Stomach (tissue), 9 donors: ENCODE results near the gene BCL6. TPM values are rescaled to one million over a fixed set of nuclear protein-coding genes. Genes with fewer than 3 reads are reported as not detected.

Source experiments
- DNase-seq, 2 donors: peaks; one replicate each; pipeline versions ENCODE4 v3.0.0 to v3.0.0-alpha.2; 2013 to 2019
- H3K27ac ChIP-seq, 5 donors: fragments of 200-600 bp in 4 of 5; sonication (generic) in 4 of 5; one replicate each; pipeline ENCODE4 v1.5.1; 2013 to 2019; ENCODE audit warnings: mild to moderate bottlenecking in 1 of 5, moderate library complexity in 1 of 5
- H3K27me3 ChIP-seq, 3 donors: fragments of 200-600 bp; sonication (generic); one replicate each; pipeline ENCODE4 v1.5.1; 2017 to 2019; ENCODE audit warnings: mixed run types in 1 of 3
- H3K36me3 ChIP-seq, 4 donors: fragments of 200-600 bp; sonication (generic); 1 replicate in 3 of 4; 2 replicates in 1 of 4; pipeline ENCODE4 v1.5.1; 2016 to 2019
- H3K4me1 ChIP-seq, 4 donors: fragments of 200-600 bp; sonication (generic); one replicate each; pipeline ENCODE4 v1.5.1; 2016 to 2019
- H3K4me3 ChIP-seq, 4 donors: fragments of 200-600 bp; sonication (generic) in 3 of 4; one replicate each; pipeline ENCODE4 v1.5.1; 2016 to 2019; ENCODE audit warnings: mild to moderate bottlenecking in 1 of 4
- H3K9me3 ChIP-seq, 4 donors: fragments of 200-600 bp; sonication (generic); one replicate each; pipeline ENCODE4 v1.5.1; 2016 to 2019
- EP300 ChIP-seq: sonication (generic); formaldehyde crosslinking; IDR thresholded peaks from one replicate; pipeline ENCODE4 v1.6.1; 2017; ENCODE audit warnings: antibody characterized with exemption
- POLR2A ChIP-seq, 4 donors: fragments of 450-650 bp; IDR thresholded peaks; one replicate each; pipeline ENCODE4 v1.6.1; 2016; ENCODE audit warnings: antibody characterized with exemption in 4 of 4, control low read depth in 2 of 4, mild to moderate bottlenecking in 1 of 4, moderate library complexity in 1 of 4
- POLR2AphosphoS5 ChIP-seq, 3 donors: sonication (generic); formaldehyde crosslinking; IDR thresholded peaks; one replicate each; pipeline ENCODE4 v1.6.1; 2016; ENCODE audit warnings: antibody characterized with exemption in 3 of 3
- WGBS, 5 donors: extraction: QIAGEN DNeasy Blood & Tissue Kit in 3 of 5; methylation state at CpG; one replicate each; pipeline versions ENCODE4 v1.1.5 to v1.1.7; 2013 to 2018; 5-methylcytosine and 5-hydroxymethylcytosine counted together
- intact Hi-C: fragments of 100-400 bp; cut with DNase I; formaldehyde crosslinking; loops from one replicate; pipeline ENCODE4 v1.15.1; 2023; ENCODE audit warnings: low total_unique reads
- polyA plus RNA-seq, 3 donors: library from polyadenylated mRNA; stranded (reverse); fragments of 200-250 nt; gene quantifications; one replicate each; pipeline ENCODE4 v1.2.3, GENCODE V29; 2013
- total RNA-seq, 5 donors: library from RNA; depleted of rRNA; stranded (reverse); fragments of >200 nt; gene quantifications; one replicate each; pipeline versions ENCODE4 v1.1.0 to v1.2.3, GENCODE V29; 2014 to 2016
- TF ChIP-seq, protein P1 (sequence below), 7 experiments: fragments of 450-650 bp in 4 of 7; fragments of 200-600 bp in 3 of 7; sonication (generic) in 3 of 7; IDR thresholded peaks; one replicate each; pipeline ENCODE4 v1.5.1; 2016 to 2019; ENCODE audit warnings: antibody characterized with exemption in 7 of 7, control low read depth in 2 of 7, mild to moderate bottlenecking in 1 of 7
- donor health status: healthy with polysubstance abuse.
- donor health status: Bipolar disorder and iron deficiency.
- donor health status: healthy.

The BCL6 gene
- total and polyA plus RNA-seq, 8 donors, result 11.1 to 112 (median 37.7) TPM

DNA sequence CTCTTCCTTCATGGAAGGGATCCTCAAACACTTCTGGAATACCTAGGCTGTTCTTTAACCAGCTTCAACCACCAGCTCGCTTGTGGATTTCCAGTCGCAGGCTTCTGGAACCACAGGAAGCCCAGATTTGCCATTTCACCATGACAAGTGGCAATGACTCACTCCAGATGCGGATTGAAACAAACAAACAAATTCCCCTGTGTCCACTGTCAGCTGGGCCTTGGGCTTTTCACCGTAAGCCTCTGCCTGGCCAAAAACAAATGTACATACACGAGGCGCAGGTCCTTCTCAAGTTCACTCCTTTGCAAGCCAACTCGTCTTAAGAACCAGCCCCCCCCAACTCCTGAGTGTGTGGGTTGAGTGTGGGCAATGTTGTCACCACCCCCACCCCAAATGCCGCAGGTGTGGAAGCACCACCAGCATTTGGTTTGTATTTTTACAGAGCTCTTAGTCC lies 8.8 kb downstream of the BCL6 start:
- H3K36me3 ChIP-seq, result peaks cover 17 to 32% (median 31%) of the 10 kb centered on the region in 4 donors
- H3K4me1 ChIP-seq, result peaks cover 15 to 49% (median 44%) of the 10 kb centered on the region in 4 donors
- no peaks in the 10 kb centered on the region for H3K9me3 ChIP-seq
- peak overlapping the region in 4 of 5 donors; percentile 93 to 100 (median 98) for H3K27ac ChIP-seq
- 62 to 84% (median 81%) methylated on average over 8 of the region's 8 CpGs for WGBS, 5 donors
- TF ChIP-seq, protein P1, sequence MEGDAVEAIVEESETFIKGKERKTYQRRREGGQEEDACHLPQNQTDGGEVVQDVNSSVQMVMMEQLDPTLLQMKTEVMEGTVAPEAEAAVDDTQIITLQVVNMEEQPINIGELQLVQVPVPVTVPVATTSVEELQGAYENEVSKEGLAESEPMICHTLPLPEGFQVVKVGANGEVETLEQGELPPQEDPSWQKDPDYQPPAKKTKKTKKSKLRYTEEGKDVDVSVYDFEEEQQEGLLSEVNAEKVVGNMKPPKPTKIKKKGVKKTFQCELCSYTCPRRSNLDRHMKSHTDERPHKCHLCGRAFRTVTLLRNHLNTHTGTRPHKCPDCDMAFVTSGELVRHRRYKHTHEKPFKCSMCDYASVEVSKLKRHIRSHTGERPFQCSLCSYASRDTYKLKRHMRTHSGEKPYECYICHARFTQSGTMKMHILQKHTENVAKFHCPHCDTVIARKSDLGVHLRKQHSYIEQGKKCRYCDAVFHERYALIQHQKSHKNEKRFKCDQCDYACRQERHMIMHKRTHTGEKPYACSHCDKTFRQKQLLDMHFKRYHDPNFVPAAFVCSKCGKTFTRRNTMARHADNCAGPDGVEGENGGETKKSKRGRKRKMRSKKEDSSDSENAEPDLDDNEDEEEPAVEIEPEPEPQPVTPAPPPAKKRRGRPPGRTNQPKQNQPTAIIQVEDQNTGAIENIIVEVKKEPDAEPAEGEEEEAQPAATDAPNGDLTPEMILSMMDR (IDR thresholded peaks at IDR 0.05), result no peak
- no peak for TF ChIP-seq EP300
- TF ChIP-seq POLR2A (IDR thresholded peaks at IDR 0.05), result no peak
- TF ChIP-seq POLR2AphosphoS5 (IDR thresholded peaks at IDR 0.05), result peak in 2 of 3 donors; percentile 36 to 42
- no peaks in the 10 kb centered on the region for H3K27me3 ChIP-seq
- DNase-seq, result peak in 1 of 2 donors; percentile 35
- H3K4me3 ChIP-seq, result peak overlapping the region in 2 of 4 donors; percentile 57 to 63
- intact Hi-C loops, result loop anchor here (5.0 to 10.0 kb wide), 2 partner anchors 1208 to 1226 kb away; no protein-coding TSS in a partner anchor

DNA sequence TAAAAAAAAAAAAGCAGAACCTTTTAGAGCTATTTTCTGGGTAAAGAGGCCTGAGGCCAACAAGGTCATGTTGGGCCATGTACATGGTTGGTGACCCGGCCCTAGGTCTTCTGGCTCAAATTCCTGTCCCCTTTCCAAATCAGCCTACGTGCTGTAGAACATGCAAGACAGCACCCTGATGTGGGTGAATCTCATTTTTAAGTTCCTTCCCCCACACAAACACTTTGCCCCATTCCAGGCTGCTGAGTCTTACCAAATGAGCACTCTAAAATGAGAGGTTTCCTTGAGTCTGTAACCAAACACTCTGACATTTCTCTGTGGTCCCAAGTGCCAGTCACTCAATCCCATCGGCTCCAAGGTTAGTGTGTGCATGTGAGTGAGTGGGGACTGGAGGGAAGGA lies 9.4 kb downstream of the BCL6 start:
- intact Hi-C loops, result loop anchor here (5.0 to 10.0 kb wide), 2 partner anchors 1209 to 1226 kb away; no protein-coding TSS in a partner anchor
- peak overlapping the region in 4 of 5 donors; percentile 93 to 100 (median 98) for H3K27ac ChIP-seq
- 65 to 89% (median 78%) methylated on average over 3 of the region's 3 CpGs for WGBS, 5 donors
- peaks cover 15 to 48% (median 39%) of the 10 kb centered on the region in 4 donors for H3K4me1 ChIP-seq
- H3K27me3 ChIP-seq, result no peaks in the 10 kb centered on the region
- TF ChIP-seq, protein P1 (IDR thresholded peaks at IDR 0.05), result no peak
- no peak for TF ChIP-seq POLR2A (IDR thresholded peaks at IDR 0.05)
- TF ChIP-seq EP300, result no peak
- no peak for TF ChIP-seq POLR2AphosphoS5 (IDR thresholded peaks at IDR 0.05)
- no peaks in the 10 kb centered on the region for H3K9me3 ChIP-seq
- H3K36me3 ChIP-seq, result peaks cover 23 to 38% (median 37%) of the 10 kb centered on the region in 4 donors
- peak overlapping the region in 1 of 4 donors; percentile 57 for H3K4me3 ChIP-seq
- no peak for DNase-seq

DNA sequence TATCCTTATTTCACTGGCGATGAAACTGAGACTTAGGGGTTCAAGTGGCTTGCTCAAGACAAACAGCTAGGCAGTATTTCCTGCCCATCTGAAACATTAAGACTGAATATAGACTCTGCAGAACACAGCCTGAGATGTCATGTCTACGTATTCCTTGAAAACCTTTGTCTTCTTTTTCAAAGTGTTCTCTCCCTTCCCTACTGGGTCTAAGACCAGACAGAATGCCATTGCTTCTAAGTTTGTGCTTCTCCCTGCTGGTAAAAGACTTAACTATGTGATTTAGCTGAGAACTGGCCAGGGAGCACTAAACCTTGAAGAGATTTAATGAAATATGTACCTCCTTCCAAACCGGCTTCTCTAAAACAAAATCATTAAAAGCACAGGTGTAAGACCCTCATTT lies 9.9 kb downstream of the BCL6 start:
- H3K9me3 ChIP-seq, result no peaks in the 10 kb centered on the region
- peaks cover 15 to 43% (median 35%) of the 10 kb centered on the region in 4 donors for H3K4me1 ChIP-seq
- DNase-seq, result no peak
- H3K27ac ChIP-seq, result peak overlapping the region in 4 of 5 donors; percentile 93 to 100 (median 98)
- TF ChIP-seq POLR2A (IDR thresholded peaks at IDR 0.05) (no peak), POLR2AphosphoS5 (IDR thresholded peaks at IDR 0.05) (no peak), EP300 (no peak)
- TF ChIP-seq, protein P1 (IDR thresholded peaks at IDR 0.05), result no peak
- H3K4me3 ChIP-seq, result peak overlapping the region in 1 of 4 donors; percentile 57
- no peaks in the 10 kb centered on the region for H3K27me3 ChIP-seq
- 84 to 94% (median 90%) methylated on average over 3 of the region's 3 CpGs for WGBS, 5 donors
- peaks cover 27 to 43% (median 42%) of the 10 kb centered on the region in 4 donors for H3K36me3 ChIP-seq
- intact Hi-C loops, result loop anchor here (5.0 to 10.0 kb wide), 2 partner anchors 1209 to 1227 kb away; no protein-coding TSS in a partner anchor

DNA sequence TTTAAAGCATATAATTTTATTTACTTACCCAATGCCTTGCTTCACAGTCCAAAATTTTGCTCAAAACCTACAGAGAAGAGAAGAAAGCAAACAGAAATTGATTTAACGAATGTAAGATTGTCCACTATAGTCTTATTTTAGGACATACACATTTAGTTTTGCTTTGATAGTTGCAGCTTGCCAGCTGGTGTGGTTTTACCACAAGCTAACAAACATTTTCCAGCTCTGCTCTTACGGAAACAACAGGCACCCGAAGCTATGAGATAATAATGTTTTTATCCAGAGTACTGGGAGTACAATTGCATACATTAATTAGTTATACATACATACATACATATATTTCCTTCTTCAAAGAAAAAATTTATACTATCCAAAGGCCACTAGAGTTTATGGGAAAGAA lies 10.4 kb downstream of the BCL6 start:
- H3K36me3 ChIP-seq, result peaks cover 33 to 48% (median 47%) of the 10 kb centered on the region in 4 donors
- peaks cover 15 to 38% (median 31%) of the 10 kb centered on the region in 4 donors for H3K4me1 ChIP-seq
- no peak for DNase-seq
- WGBS, 5 donors, result 46 to 70% (median 53%) methylated on average over 3 of the region's 3 CpGs
- H3K9me3 ChIP-seq, result no peaks in the 10 kb centered on the region
- peak overlapping the region in 2 of 5 donors; percentile 98 to 100 for H3K27ac ChIP-seq
- no peaks in the 10 kb centered on the region for H3K27me3 ChIP-seq
- no peak for TF ChIP-seq POLR2A (IDR thresholded peaks at IDR 0.05)
- no peak for TF ChIP-seq POLR2AphosphoS5 (IDR thresholded peaks at IDR 0.05)
- TF ChIP-seq, protein P1 (IDR thresholded peaks at IDR 0.05), result no peak
- no peak for TF ChIP-seq EP300
- intact Hi-C loops, result loop anchor here (5.0 to 10.0 kb wide), 2 partner anchors 1210 to 1227 kb away; no protein-coding TSS in a partner anchor
- H3K4me3 ChIP-seq, result peak overlapping the region in 1 of 4 donors; percentile 57
